GM12872 (cell line): ENCODE measurements around the gene PILRB.

Experiments
- CTCF ChIP-seq: IDR thresholded peaks from 3 replicates; pipeline ENCODE4 v1.5.1; 2011; ENCODE audit warnings: low read depth, mild to moderate bottlenecking, low read length, moderate library complexity; ENCODE audit not compliant: insufficient read depth

The PILRB gene

GRCh38 chr7:100390286-100391009 is 32.5 kb downstream of the PILRB start:
- TF ChIP-seq CTCF, result no peak

GRCh38 chr7:100393233-100393905 is 35.5 kb downstream of the PILRB start:
- no peak for TF ChIP-seq CTCF

GRCh38 chr7:100394077-100394476 is 36.2 kb downstream of the PILRB start:
- no peak for TF ChIP-seq CTCF

- TF ChIP-seq CTCF, result no peak
Measured at GRCh38 chr7:100396421-100396982, 38.6 kb downstream of the PILRB start.

- TF ChIP-seq CTCF, result peak; percentile 23; the same call in 1 of the 3 replicates
Measured at GRCh38 chr7:100397315-100398081, 39.6 kb downstream of the PILRB start.

GRCh38 chr7:100398239-100398638 is 40.3 kb downstream of the PILRB start:
- TF ChIP-seq CTCF, result no peak

- TF ChIP-seq CTCF, result no peak
Measured at GRCh38 chr7:100400041-100400440, 42.1 kb downstream of the PILRB start.
